Lower leg skin (tissue), 3 donors: Measurements from ENCODE around the gene CR1L.

Experiments used
- POLR2A ChIP-seq, 2 donors: fragments of 450-650 bp; IDR thresholded peaks; one replicate each; pipeline ENCODE4 v1.6.1; 2016 to 2017; ENCODE audit warnings: antibody characterized with exemption in 2 of 2, mild to moderate bottlenecking in 1 of 2, moderate library complexity in 1 of 2
- TF ChIP-seq, protein P1 (sequence below), 3 donors: fragments of 450-650 bp; IDR thresholded peaks; one replicate each; pipeline ENCODE4 v1.5.1; 2016; ENCODE audit warnings: antibody characterized with exemption in 3 of 3, mild to moderate bottlenecking in 3 of 3, moderate library complexity in 2 of 3

DNA sequence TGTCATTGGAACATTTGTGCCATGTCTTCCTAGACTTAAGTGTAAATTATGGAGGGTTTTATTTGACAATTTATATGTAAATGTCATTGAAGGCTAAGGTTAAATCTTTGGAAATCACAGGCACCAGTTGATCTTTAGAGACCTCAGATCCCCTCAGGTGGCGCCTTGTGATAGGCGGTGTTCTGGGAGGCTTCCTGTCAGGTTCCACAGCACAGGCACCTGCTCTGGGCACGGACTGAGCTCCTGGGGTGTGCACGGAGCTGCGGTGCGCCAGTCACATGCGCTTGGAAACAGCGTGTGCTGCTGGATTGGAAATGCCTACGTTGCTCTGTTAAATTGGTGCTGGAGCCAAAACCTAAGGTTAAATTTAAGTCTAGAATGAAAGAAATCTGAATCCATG is 119.0 kb downstream of the CR1L start:
- TF ChIP-seq POLR2A (IDR thresholded peaks at IDR 0.05), result no peak
- TF ChIP-seq, protein P1, sequence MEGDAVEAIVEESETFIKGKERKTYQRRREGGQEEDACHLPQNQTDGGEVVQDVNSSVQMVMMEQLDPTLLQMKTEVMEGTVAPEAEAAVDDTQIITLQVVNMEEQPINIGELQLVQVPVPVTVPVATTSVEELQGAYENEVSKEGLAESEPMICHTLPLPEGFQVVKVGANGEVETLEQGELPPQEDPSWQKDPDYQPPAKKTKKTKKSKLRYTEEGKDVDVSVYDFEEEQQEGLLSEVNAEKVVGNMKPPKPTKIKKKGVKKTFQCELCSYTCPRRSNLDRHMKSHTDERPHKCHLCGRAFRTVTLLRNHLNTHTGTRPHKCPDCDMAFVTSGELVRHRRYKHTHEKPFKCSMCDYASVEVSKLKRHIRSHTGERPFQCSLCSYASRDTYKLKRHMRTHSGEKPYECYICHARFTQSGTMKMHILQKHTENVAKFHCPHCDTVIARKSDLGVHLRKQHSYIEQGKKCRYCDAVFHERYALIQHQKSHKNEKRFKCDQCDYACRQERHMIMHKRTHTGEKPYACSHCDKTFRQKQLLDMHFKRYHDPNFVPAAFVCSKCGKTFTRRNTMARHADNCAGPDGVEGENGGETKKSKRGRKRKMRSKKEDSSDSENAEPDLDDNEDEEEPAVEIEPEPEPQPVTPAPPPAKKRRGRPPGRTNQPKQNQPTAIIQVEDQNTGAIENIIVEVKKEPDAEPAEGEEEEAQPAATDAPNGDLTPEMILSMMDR (IDR thresholded peaks at IDR 0.05), result no peak
